ENCODE measurements around the gene SHISA3. TPM values are rescaled to one million over a fixed set of nuclear protein-coding genes. Genes with fewer than 3 reads are reported as not detected.

SHISA3 gene
- total and polyA plus RNA-seq, 12 donors = 1.5 to 19.0 (median 3.4) TPM

DNA sequence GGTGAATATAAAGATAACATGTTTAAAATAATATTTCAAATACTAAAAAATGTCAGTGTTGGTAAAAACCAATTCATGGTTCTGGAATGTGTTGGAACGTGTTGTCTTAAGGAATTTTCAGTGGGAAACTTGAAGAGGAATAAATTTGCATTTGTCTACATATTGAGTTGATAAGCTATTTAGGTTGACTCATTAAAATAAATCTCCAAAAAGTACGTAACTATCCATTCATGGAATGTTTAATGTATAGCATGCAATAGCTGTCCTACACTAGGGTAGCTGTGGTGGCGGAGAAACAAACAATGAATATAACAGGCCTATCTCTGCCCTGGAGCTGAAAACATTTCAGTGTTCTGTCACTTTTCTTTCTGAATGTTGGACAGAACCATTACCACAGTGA, 20.3 kb downstream of the SHISA3 start:
- peaks cover 0 to 56% (median 5%) of the 10 kb centered on the region in 9 donors for H3K36me3 ChIP-seq
- 93 to 94% methylated on average over 3 of the region's 3 CpGs for WGBS, 2 donors
- H3K4me1 ChIP-seq = peaks cover 0 to 12% (median 0%) of the 10 kb centered on the region in 9 donors
- H3K4me3 ChIP-seq = no peak overlapping the region
- DNase-seq = no peak
- TF ChIP-seq, protein P1, sequence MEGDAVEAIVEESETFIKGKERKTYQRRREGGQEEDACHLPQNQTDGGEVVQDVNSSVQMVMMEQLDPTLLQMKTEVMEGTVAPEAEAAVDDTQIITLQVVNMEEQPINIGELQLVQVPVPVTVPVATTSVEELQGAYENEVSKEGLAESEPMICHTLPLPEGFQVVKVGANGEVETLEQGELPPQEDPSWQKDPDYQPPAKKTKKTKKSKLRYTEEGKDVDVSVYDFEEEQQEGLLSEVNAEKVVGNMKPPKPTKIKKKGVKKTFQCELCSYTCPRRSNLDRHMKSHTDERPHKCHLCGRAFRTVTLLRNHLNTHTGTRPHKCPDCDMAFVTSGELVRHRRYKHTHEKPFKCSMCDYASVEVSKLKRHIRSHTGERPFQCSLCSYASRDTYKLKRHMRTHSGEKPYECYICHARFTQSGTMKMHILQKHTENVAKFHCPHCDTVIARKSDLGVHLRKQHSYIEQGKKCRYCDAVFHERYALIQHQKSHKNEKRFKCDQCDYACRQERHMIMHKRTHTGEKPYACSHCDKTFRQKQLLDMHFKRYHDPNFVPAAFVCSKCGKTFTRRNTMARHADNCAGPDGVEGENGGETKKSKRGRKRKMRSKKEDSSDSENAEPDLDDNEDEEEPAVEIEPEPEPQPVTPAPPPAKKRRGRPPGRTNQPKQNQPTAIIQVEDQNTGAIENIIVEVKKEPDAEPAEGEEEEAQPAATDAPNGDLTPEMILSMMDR (IDR thresholded peaks at IDR 0.05) = no peak
- no peaks in the 10 kb centered on the region for H3K9me3 ChIP-seq
- intact Hi-C loops (cut with DNase I) = no loop called here
- ATAC-seq = no peak
- no peak overlapping the region for H3K27ac ChIP-seq
- no peaks in the 10 kb centered on the region for H3K27me3 ChIP-seq

DNA sequence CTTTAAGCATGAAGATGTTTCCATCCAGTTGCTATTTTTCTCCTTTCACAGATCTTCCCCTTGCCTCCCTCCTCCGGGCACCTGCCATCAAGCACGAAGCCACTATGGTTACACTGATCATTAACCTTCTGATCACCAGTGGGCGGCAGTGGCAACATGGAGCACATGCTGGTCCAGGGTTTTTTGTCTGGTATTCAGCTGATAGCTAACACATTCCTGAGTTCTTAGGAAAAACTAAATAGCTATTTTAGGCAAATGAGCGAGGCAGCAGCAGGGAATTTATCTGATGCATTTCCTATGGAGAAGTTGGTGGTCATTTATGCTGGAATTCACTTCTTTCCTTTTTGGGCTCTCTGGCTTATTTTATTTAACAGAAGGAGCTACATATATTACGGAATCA, 22.9 kb downstream of the SHISA3 start:
- H3K9me3 ChIP-seq = no peaks in the 10 kb centered on the region
- no peak for ATAC-seq
- 78 to 80% methylated on average over 5 of the region's 5 CpGs for WGBS, 2 donors
- peaks cover 0 to 7% (median 0%) of the 10 kb centered on the region in 9 donors for H3K4me1 ChIP-seq
- H3K36me3 ChIP-seq = peaks cover 0 to 56% (median 5%) of the 10 kb centered on the region in 9 donors
- no peaks in the 10 kb centered on the region for H3K27me3 ChIP-seq
- H3K27ac ChIP-seq = no peak overlapping the region
- DNase-seq = no peak
- intact Hi-C loops (cut with DNase I) = no loop called here
- no peak overlapping the region for H3K4me3 ChIP-seq
- TF ChIP-seq, protein P1 (IDR thresholded peaks at IDR 0.05) = no peak

DNA sequence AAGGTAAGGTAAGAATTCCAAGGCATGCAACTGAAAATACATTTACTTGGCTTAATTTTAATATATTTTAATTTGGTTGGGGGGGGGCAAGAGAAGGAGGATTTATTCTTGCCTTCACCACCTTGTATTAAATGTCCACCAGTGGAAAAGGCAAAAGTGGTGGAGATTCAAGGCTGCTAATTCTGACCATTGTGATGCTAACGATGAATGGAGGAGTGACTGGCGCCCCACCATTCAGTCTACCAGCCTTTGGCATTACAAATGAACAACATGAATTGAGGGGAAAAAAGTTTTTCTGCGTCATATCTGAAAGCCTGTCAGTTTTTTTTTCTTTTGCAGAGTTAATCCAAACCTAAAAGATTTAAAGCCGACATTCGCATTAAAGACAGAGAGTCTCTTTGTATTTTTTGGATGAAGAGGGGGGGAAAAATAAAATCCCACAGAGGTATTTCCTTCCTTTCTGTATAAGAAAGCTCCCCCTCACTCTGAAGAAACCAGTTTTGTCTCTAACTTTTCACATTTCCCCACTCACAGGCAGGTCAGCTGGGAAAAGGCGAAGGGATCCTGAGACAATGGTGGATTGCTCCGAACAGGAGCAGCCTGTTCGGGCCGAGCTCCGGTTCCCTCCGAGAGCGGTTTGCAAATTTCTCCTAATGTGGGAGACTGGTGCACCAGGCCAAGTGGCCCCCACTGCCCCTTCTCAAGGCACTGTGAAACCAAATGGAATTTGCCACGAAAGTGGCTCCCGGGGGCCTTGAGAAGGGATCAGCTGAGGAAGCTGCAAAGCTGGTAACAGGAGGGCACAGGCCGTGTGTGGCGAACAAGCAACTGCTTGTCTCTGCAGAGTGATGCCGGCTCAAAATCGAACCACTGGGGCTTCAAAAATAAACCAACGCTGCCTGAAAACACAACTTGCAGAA, 28.1 kb downstream of the SHISA3 start:
- 83 to 85% methylated on average over 19 of the region's 19 CpGs for WGBS, 2 donors
- Histone ChIP-seq H3K36me3 (peaks cover 0 to 37% (median 5%) of the 10 kb centered on the region in 9 donors), H3K4me1 (no peaks in the 10 kb centered on the region), H3K4me3 (no peak overlapping the region), H3K27ac (no peak overlapping the region), H3K27me3 (no peaks in the 10 kb centered on the region), H3K9me3 (no peaks in the 10 kb centered on the region)
- ATAC-seq = no peak
- no peak for DNase-seq
- intact Hi-C loops (cut with DNase I) = no loop called here
- TF ChIP-seq, protein P1 (IDR thresholded peaks at IDR 0.05) = no peak

DNA sequence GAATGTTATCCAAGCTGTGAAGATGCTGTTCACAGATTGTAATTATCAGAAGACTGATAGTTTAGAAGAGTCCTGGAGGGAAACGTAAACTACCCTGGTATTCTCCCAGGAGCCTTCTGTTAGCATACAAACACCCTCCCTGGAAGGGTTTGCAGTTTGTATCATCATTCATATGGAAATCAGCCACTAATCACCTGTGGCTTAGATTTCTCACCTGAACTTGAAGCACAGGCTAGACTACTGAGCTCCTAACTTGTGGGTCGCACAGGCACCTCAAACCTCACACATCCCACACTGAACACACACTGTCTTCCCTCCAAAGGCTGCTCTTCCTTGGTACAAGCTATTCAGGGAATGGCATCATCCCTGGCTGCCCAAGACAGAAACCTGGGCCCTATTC, 30.7 kb downstream of the SHISA3 start:
- TF ChIP-seq, protein P1 (IDR thresholded peaks at IDR 0.05) = no peak
- H3K4me3 ChIP-seq = no peak overlapping the region
- 64 to 80% methylated on average over 2 of the region's 2 CpGs for WGBS, 2 donors
- intact Hi-C loops (cut with DNase I) = no loop called here
- DNase-seq (no peak), ATAC-seq (no peak)
- no peak overlapping the region for H3K27ac ChIP-seq
- peaks cover 0 to 16% (median 0%) of the 10 kb centered on the region in 9 donors for H3K36me3 ChIP-seq
- no peaks in the 10 kb centered on the region for H3K27me3 ChIP-seq
- no peaks in the 10 kb centered on the region for H3K9me3 ChIP-seq
- H3K4me1 ChIP-seq = no peaks in the 10 kb centered on the region

All from heart right ventricle (tissue), 16 donors.